CD4-positive, alpha-beta T cell treated with Interleukin-12 subunit alpha and Interleukin-12 subunit beta, for 1 hour (primary cell): ENCODE data around the gene CPXM2.

ENCODE experiments used
- DNase-seq: peaks from one replicate; pipeline ENCODE4 v3.0.0-alpha.2; 2020

Gene CPXM2

GRCh38 chr10:123843835-123844234, 47.8 kb downstream of the CPXM2 start:
- DNase-seq: no peak

GRCh38 chr10:123842692-123843385, 48.8 kb downstream of the CPXM2 start:
- no peak for DNase-seq

GRCh38 chr10:123841560-123841959, 50.0 kb downstream of the CPXM2 start:
- DNase-seq: no peak

- DNase-seq: no peak
Observed at GRCh38 chr10:123841115-123841514, 50.5 kb downstream of the CPXM2 start.

- no peak for DNase-seq
Observed at GRCh38 chr10:123840714-123841113, 50.9 kb downstream of the CPXM2 start.

- no peak for DNase-seq
Observed at GRCh38 chr10:123838596-123839310, 52.9 kb downstream of the CPXM2 start.

- DNase-seq: no peak
Observed at GRCh38 chr10:123837756-123838155, 53.9 kb downstream of the CPXM2 start.

GRCh38 chr10:123836418-123837145, 55.0 kb downstream of the CPXM2 start:
- no peak for DNase-seq

- no peak for DNase-seq
Observed at GRCh38 chr10:123835575-123835974, 56.0 kb downstream of the CPXM2 start.

GRCh38 chr10:123833170-123833850, 58.3 kb downstream of the CPXM2 start:
- DNase-seq: no peak

GRCh38 chr10:123831259-123831658, 60.3 kb downstream of the CPXM2 start:
- DNase-seq: no peak

- no peak for DNase-seq
Observed at GRCh38 chr10:123821136-123821535, 70.5 kb downstream of the CPXM2 start.

GRCh38 chr10:123809632-123810031, 82.0 kb downstream of the CPXM2 start:
- no peak for DNase-seq

GRCh38 chr10:123808906-123809305, 82.7 kb downstream of the CPXM2 start:
- DNase-seq: no peak

- DNase-seq: no peak
Observed at GRCh38 chr10:123808286-123808685, 83.3 kb downstream of the CPXM2 start.

GRCh38 chr10:123807444-123808035, 84.1 kb downstream of the CPXM2 start:
- DNase-seq: no peak

- no peak for DNase-seq
Observed at GRCh38 chr10:123804716-123805115, 86.9 kb downstream of the CPXM2 start.

GRCh38 chr10:123800821-123801220, 90.8 kb downstream of the CPXM2 start:
- DNase-seq: no peak

GRCh38 chr10:123800289-123800688, 91.3 kb downstream of the CPXM2 start:
- DNase-seq: no peak

GRCh38 chr10:123798856-123799255, 92.8 kb downstream of the CPXM2 start:
- no peak for DNase-seq

- no peak for DNase-seq
Observed at GRCh38 chr10:123797813-123798212, 93.8 kb downstream of the CPXM2 start.

GRCh38 chr10:123796736-123797135, 94.9 kb downstream of the CPXM2 start:
- no peak for DNase-seq
